Common myeloid progenitor, CD34-positive (primary cell): Measurements from ENCODE around the gene TMEM191C.
"Not testable (repeated sequence)": the region's sequence is repeated elsewhere in the genome, so short reads cannot be mapped to it uniquely, and the experiment has no call there.

ENCODE experiments used
- CTCF ChIA-PET: fragments of 350-600 bp; sonication (Branson Sonifier 250); formaldehyde crosslinking; loops from one replicate; lab custom pipeline; 2021; ENCODE audit warnings: antibody characterized with exemption; lab: Charles Lee
- POLR2A ChIA-PET: fragments of 350-600 bp; sonication (Branson Sonifier 250); formaldehyde crosslinking; loops from one replicate; lab custom pipeline; 2021; ENCODE audit warnings: antibody characterized with exemption; lab: Charles Lee
- DNase-seq, 3 donors: peaks; one replicate each; pipeline versions ENCODE4 v3.0.0 to v3.0.0-alpha.2; 2013
- H3K27ac ChIP-seq, 2 experiments: 1 replicate in 1 of 2; 2 replicates in 1 of 2; pipeline ENCODE4 v1.7.0; 2013; ENCODE audit warnings: inconsistent platforms in 2 of 2, low read length in 2 of 2, mild to moderate bottlenecking in 2 of 2, low read depth in 1 of 2, moderate library complexity in 1 of 2; ENCODE audit not compliant: severe bottlenecking in 2 of 2, insufficient read depth in 1 of 2, poor library complexity in 1 of 2
- H3K27me3 ChIP-seq, 5 experiments: replicated peaks in 2 of 5; 1 replicate in 3 of 5; 2 replicates in 2 of 5; pipeline versions ENCODE4 v1.6.1 to v1.7.0; 2013; ENCODE audit warnings: low read length in 4 of 5, mild to moderate bottlenecking in 2 of 5, moderate library complexity in 2 of 5, inconsistent platforms in 1 of 5; ENCODE audit not compliant: insufficient read depth in 5 of 5, control insufficient read depth in 4 of 5
- H3K36me3 ChIP-seq, 4 experiments: 1 replicate in 2 of 4; 2 replicates in 2 of 4; pipeline versions ENCODE4 v1.6.1 to v1.7.0; 2013; ENCODE audit warnings: low read length in 3 of 4, control low read depth in 1 of 4, mild to moderate bottlenecking in 1 of 4; ENCODE audit not compliant: control insufficient read depth in 4 of 4, insufficient read depth in 4 of 4
- H3K4me1 ChIP-seq, 4 experiments: 1 replicate in 3 of 4; 2 replicates in 1 of 4; pipeline versions ENCODE4 v1.6.1 to v1.7.1; 2013; ENCODE audit warnings: low read length in 3 of 4, mild to moderate bottlenecking in 3 of 4, control low read depth in 1 of 4, inconsistent platforms in 1 of 4, moderate library complexity in 1 of 4; ENCODE audit not compliant: control insufficient read depth in 4 of 4, insufficient read depth in 4 of 4; ENCODE audit errors: control extremely low read depth in 1 of 4
- H3K4me3 ChIP-seq, 7 experiments: 1 replicate in 4 of 7; 2 replicates in 3 of 7; pipeline versions ENCODE4 v1.5.1 to v1.7.0; 2013; ENCODE audit warnings: mild to moderate bottlenecking in 7 of 7, low read length in 6 of 7, moderate library complexity in 6 of 7, inconsistent platforms in 2 of 7, low read depth in 2 of 7, control low read depth in 1 of 7; ENCODE audit not compliant: insufficient read depth in 4 of 7, control insufficient read depth in 1 of 7; ENCODE audit errors: extremely low read depth in 1 of 7
- H3K9me3 ChIP-seq, 5 experiments: 1 replicate in 4 of 5; 2 replicates in 1 of 5; pipeline versions ENCODE4 v1.6.1 to v1.7.1; 2013; ENCODE audit warnings: low read length in 4 of 5, mild to moderate bottlenecking in 2 of 5, inconsistent platforms in 1 of 5, low read depth in 1 of 5, moderate library complexity in 1 of 5; ENCODE audit not compliant: control insufficient read depth in 4 of 5, insufficient read depth in 2 of 5; ENCODE audit errors: control extremely low read depth in 1 of 5
- WGBS: methylation state at CpG from one replicate; pipeline ENCODE4 v1.1.5; 2013; ENCODE audit not compliant: insufficient coverage; 5-methylcytosine and 5-hydroxymethylcytosine counted together

TMEM191C gene

GRCh38 chr22:21435998-21436810 lies 31.0 kb upstream of the TMEM191C start:
- H3K27ac ChIP-seq, DNase-seq, H3K4me3 ChIP-seq, H3K4me1 ChIP-seq, H3K9me3 ChIP-seq, CTCF ChIA-PET, POLR2A ChIA-PET, H3K27me3 ChIP-seq, H3K36me3 ChIP-seq: not testable (repeated sequence)
- WGBS = no CpG with 5 or more reads among the region's 12 CpGs

GRCh38 chr22:21438013-21438412 lies 29.2 kb upstream of the TMEM191C start:
- CTCF ChIA-PET, DNase-seq, POLR2A ChIA-PET: not testable (repeated sequence)

GRCh38 chr22:21440018-21440636 lies 27.1 kb upstream of the TMEM191C start:
- CTCF ChIA-PET = not testable (repeated sequence)

More at GRCh38 chr22:21438013-21438412, 29.2 kb upstream of the TMEM191C start:
- no CpG with 5 or more reads among the region's 6 CpGs for WGBS
- H3K4me1 ChIP-seq, H3K27me3 ChIP-seq, H3K27ac ChIP-seq, H3K9me3 ChIP-seq, H3K36me3 ChIP-seq, H3K4me3 ChIP-seq: not testable (repeated sequence)

GRCh38 chr22:21440676-21441075 lies 26.5 kb upstream of the TMEM191C start:
- CTCF ChIA-PET, H3K4me1 ChIP-seq, H3K9me3 ChIP-seq, H3K4me3 ChIP-seq, H3K27ac ChIP-seq, H3K27me3 ChIP-seq, DNase-seq, POLR2A ChIA-PET: not testable (repeated sequence)
- no CpG with 5 or more reads among the region's 16 CpGs for WGBS
- H3K36me3 ChIP-seq = peaks cover 0 to 18% (median 12%) of the 10 kb centered on the region in 4 experiments

More at GRCh38 chr22:21440018-21440636, 27.1 kb upstream of the TMEM191C start:
- H3K4me3 ChIP-seq, H3K27me3 ChIP-seq, H3K9me3 ChIP-seq, H3K4me1 ChIP-seq, H3K27ac ChIP-seq, POLR2A ChIA-PET, DNase-seq: not testable (repeated sequence)
- peaks cover 0 to 14% (median 9%) of the 10 kb centered on the region in 4 experiments for H3K36me3 ChIP-seq
- no CpG with 5 or more reads among the region's 10 CpGs for WGBS

GRCh38 chr22:21441170-21441569 lies 26.0 kb upstream of the TMEM191C start:
- WGBS = 100% methylated on average over 1 of the region's 6 CpGs
- POLR2A ChIA-PET, H3K4me1 ChIP-seq, H3K9me3 ChIP-seq, H3K27me3 ChIP-seq, DNase-seq, CTCF ChIA-PET, H3K4me3 ChIP-seq, H3K27ac ChIP-seq: not testable (repeated sequence)
- H3K36me3 ChIP-seq = peaks cover 0 to 23% (median 14%) of the 10 kb centered on the region in 4 experiments

GRCh38 chr22:21442123-21442522 lies 25.1 kb upstream of the TMEM191C start:
- CTCF ChIA-PET, H3K27me3 ChIP-seq, H3K4me3 ChIP-seq, H3K9me3 ChIP-seq, DNase-seq, POLR2A ChIA-PET, H3K4me1 ChIP-seq, H3K27ac ChIP-seq: not testable (repeated sequence)
- peaks cover 0 to 33% (median 19%) of the 10 kb centered on the region in 4 experiments for H3K36me3 ChIP-seq
- no CpG with 5 or more reads among the region's 9 CpGs for WGBS

- CTCF ChIA-PET, H3K27ac ChIP-seq, H3K4me3 ChIP-seq, DNase-seq, H3K27me3 ChIP-seq, POLR2A ChIA-PET, H3K9me3 ChIP-seq, H3K4me1 ChIP-seq: not testable (repeated sequence)
- H3K36me3 ChIP-seq = peaks cover 0 to 38% (median 21%) of the 10 kb centered on the region in 4 experiments
- no CpG with 5 or more reads among the region's 15 CpGs for WGBS
Observed at GRCh38 chr22:21442646-21443045, 24.5 kb upstream of the TMEM191C start.
